ENCODE results near the gene ASXL2.

- TF ChIP-seq HDGF (IDR thresholded peaks at IDR 0.05; ENCODE audit: borderline replicate concordance), result no peak
- TF ChIP-seq SP1 (IDR thresholded peaks at IDR 0.05), result no peak
These were observed 42.0 kb upstream of the ASXL2 start for GRCh38 chr2:25920336-25920735.
